ENCODE measurements around the gene PIH1D1.

PIH1D1 gene

GRCh38 chr19:49441210-49441959 lies 10.2 kb downstream of the PIH1D1 start, which contains the start of gene SLC17A7:
Gene SLC17A7, minus strand, starts transcription at chr19:49441527. Its CDS starts 148 bp downstream, at chr19:49441379.
- H2BK120ac ChIP-seq (ENCODE audit: low read depth, low read length) = no peak within 1 kb of the TSS
- no peak within 1 kb of the TSS for H3K27ac ChIP-seq (ENCODE audit: low read length, poor library complexity, severe bottlenecking)
- H3K18ac ChIP-seq (ENCODE audit: low read depth in 1 of 2, low read length in 2 of 2) = no peak within 1 kb of the TSS
- H2AFZ ChIP-seq (ENCODE audit: low read depth, low read length) = no peak within 1 kb of the TSS
- peak; percentile 39 for DNase-seq
- H2BK5ac ChIP-seq (ENCODE audit: low read depth, low read length, poor library complexity, severe bottlenecking) = no peak within 1 kb of the TSS
- no peak within 1 kb of the TSS for H2BK15ac ChIP-seq (ENCODE audit: low read depth, poor library complexity, severe bottlenecking)
- peak within 1 kb of the TSS; percentile 59 for H3K4me2 ChIP-seq (ENCODE audit: low read length, poor library complexity, severe bottlenecking)
- no peak within 1 kb of the TSS for H4K8ac ChIP-seq (ENCODE audit: low read length)
- H3K9me3 ChIP-seq (ENCODE audit: control insufficient read depth, low read length) = no peaks in the 10 kb centered on the region
- no peak within 1 kb of the TSS for H4K91ac ChIP-seq (ENCODE audit: low read length)
- H2BK12ac ChIP-seq (ENCODE audit: low read length in 2 of 2) = no peak within 1 kb of the TSS
- no peak within 1 kb of the TSS for H3K9ac ChIP-seq (ENCODE audit: low read length)
- H3K27me3 ChIP-seq (ENCODE audit: control insufficient read depth in 1 of 2, insufficient read depth in 1 of 2, low read length in 2 of 2) = peaks cover 54 to 60% of the 10 kb centered on the region in 2 experiments
- H3K14ac ChIP-seq (ENCODE audit: low read length in 2 of 2) = no peak within 1 kb of the TSS
- 3% methylated on average over 43 of the region's 56 CpGs for WGBS
- H3K23ac ChIP-seq (ENCODE audit: low read length in 2 of 2) = no peak within 1 kb of the TSS
- H3K79me1 ChIP-seq (replicated peaks; ENCODE audit: low read length, poor library complexity, severe bottlenecking) = no peaks in the 10 kb centered on the region
- H2AK5ac ChIP-seq (ENCODE audit: low read length, severe bottlenecking) = no peak within 1 kb of the TSS
- H3K4ac ChIP-seq (ENCODE audit: low read depth in 1 of 2, low read length in 2 of 2) = no peak within 1 kb of the TSS
- no peak within 1 kb of the TSS for H3K4me3 ChIP-seq (ENCODE audit: insufficient read depth in 1 of 2, low read depth in 1 of 2, low read length in 2 of 2)
- H3K36me3 ChIP-seq (ENCODE audit: control insufficient read depth in 1 of 2, insufficient read depth in 2 of 2, low read depth in 1 of 2, low read length in 2 of 2) = peaks cover 0 to 6% of the 10 kb centered on the region in 2 experiments
- peaks cover 13% of the 10 kb centered on the region for H3K4me1 ChIP-seq (ENCODE audit: control insufficient read depth, insufficient read depth, low read depth, low read length)

DNA sequence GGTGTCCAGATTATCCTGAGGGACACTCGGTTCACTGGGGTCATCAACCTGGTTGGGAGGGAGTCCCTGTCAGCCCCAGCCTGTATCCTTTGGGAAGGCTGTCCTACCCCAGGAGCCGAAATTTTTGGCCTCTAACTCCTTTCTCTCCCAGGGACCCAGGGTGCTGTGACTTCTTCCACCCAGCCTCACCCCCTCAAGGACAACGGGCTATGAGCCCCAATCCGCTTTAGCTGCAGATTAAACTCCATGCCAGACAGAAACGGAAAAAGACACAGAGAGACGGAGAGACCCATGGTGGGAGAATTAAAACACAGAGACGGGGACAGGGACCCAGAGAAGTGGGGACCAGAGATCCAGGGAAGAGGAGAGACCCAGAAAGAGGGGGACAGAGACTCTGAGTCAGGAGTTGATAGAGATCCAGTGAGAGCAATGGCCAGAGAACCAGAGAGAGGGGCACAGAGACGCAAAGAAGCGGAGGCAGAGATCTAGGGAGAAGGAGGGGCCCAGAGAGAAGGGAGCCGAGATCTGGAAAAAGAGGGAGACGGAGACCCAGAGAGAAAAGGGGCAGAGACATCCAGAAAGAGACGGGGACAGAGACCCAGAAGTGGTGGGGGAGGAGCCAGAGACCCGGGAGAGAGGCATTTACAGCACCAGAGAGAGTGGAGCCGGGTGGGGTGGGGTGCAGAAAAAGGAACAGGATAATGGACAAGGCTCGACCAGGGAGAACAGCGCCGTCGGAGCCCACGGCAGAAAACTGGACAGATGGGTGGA lies 11.0 kb downstream of the PIH1D1 start:
- Histone ChIP-seq H3K79me1 (replicated peaks; ENCODE audit: low read length, poor library complexity, severe bottlenecking) (no peaks in the 10 kb centered on the region), H3K14ac (ENCODE audit: low read length in 2 of 2) (no peak overlapping the region), H3K27ac (ENCODE audit: low read length, poor library complexity, severe bottlenecking) (no peak overlapping the region), H2BK12ac (ENCODE audit: low read length in 2 of 2) (no peak overlapping the region), H2AFZ (ENCODE audit: low read depth, low read length) (no peak overlapping the region), H3K27me3 (ENCODE audit: control insufficient read depth in 1 of 2, insufficient read depth in 1 of 2, low read length in 2 of 2) (peaks cover 58 to 68% of the 10 kb centered on the region in 2 experiments), H3K18ac (ENCODE audit: low read depth in 1 of 2, low read length in 2 of 2) (no peak overlapping the region), H2BK5ac (ENCODE audit: low read depth, low read length, poor library complexity, severe bottlenecking) (no peak overlapping the region), H2AK5ac (ENCODE audit: low read length, severe bottlenecking) (no peak overlapping the region), H3K4me2 (ENCODE audit: low read length, poor library complexity, severe bottlenecking) (peak overlapping the region; percentile 59), H3K23ac (ENCODE audit: low read length in 2 of 2) (no peak overlapping the region), H3K9ac (ENCODE audit: low read length) (no peak overlapping the region), H2BK120ac (ENCODE audit: low read depth, low read length) (no peak overlapping the region), H3K9me3 (ENCODE audit: control insufficient read depth, low read length) (no peaks in the 10 kb centered on the region), H3K4ac (ENCODE audit: low read depth in 1 of 2, low read length in 2 of 2) (no peak overlapping the region), H2BK15ac (ENCODE audit: low read depth, poor library complexity, severe bottlenecking) (no peak overlapping the region), H3K4me3 (ENCODE audit: insufficient read depth in 1 of 2, low read depth in 1 of 2, low read length in 2 of 2) (no peak overlapping the region), H4K8ac (ENCODE audit: low read length) (no peak overlapping the region), H3K4me1 (ENCODE audit: control insufficient read depth, insufficient read depth, low read depth, low read length) (peaks cover 14% of the 10 kb centered on the region), H3K36me3 (ENCODE audit: control insufficient read depth in 1 of 2, insufficient read depth in 2 of 2, low read depth in 1 of 2, low read length in 2 of 2) (no peaks in the 10 kb centered on the region), H4K91ac (ENCODE audit: low read length) (no peak overlapping the region)
- no peak for DNase-seq
- WGBS = 35% methylated on average over 18 of the region's 19 CpGs

DNA sequence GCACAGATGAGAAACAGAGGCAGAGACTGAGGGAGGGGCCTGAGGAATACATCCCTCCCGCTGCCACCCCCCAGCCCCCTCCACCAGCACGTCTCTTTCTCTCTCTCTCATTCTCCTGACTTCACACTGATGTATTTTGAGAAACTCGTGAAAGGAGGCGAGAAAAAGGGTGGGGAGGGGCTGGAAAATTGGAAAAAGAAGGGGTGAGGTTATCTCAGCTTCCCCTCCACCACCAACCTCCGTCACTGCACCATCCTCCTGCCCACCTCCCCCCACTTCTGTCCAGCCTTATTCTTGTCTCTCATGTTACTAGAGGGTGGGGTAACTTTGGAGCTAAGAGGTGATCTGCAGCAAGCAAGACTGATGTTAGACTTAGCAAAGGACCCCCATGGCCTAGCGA lies 11.8 kb downstream of the PIH1D1 start:
- Histone ChIP-seq H3K36me3 (ENCODE audit: control insufficient read depth in 1 of 2, insufficient read depth in 2 of 2, low read depth in 1 of 2, low read length in 2 of 2) (no peaks in the 10 kb centered on the region), H4K8ac (ENCODE audit: low read length) (no peak overlapping the region), H3K4me1 (ENCODE audit: control insufficient read depth, insufficient read depth, low read depth, low read length) (peaks cover 14% of the 10 kb centered on the region), H2BK15ac (ENCODE audit: low read depth, poor library complexity, severe bottlenecking) (no peak overlapping the region), H3K9me3 (ENCODE audit: control insufficient read depth, low read length) (no peaks in the 10 kb centered on the region), H3K79me1 (replicated peaks; ENCODE audit: low read length, poor library complexity, severe bottlenecking) (no peaks in the 10 kb centered on the region), H3K9ac (ENCODE audit: low read length) (no peak overlapping the region), H3K4me3 (ENCODE audit: insufficient read depth in 1 of 2, low read depth in 1 of 2, low read length in 2 of 2) (no peak overlapping the region), H3K27me3 (ENCODE audit: control insufficient read depth in 1 of 2, insufficient read depth in 1 of 2, low read length in 2 of 2) (peaks cover 62 to 72% of the 10 kb centered on the region in 2 experiments), H2AK5ac (ENCODE audit: low read length, severe bottlenecking) (no peak overlapping the region), H3K23ac (ENCODE audit: low read length in 2 of 2) (peak overlapping the region in 1 of 2 experiments; percentile 23), H3K4ac (ENCODE audit: low read depth in 1 of 2, low read length in 2 of 2) (no peak overlapping the region), H2BK5ac (ENCODE audit: low read depth, low read length, poor library complexity, severe bottlenecking) (no peak overlapping the region), H4K91ac (ENCODE audit: low read length) (no peak overlapping the region), H2BK120ac (ENCODE audit: low read depth, low read length) (no peak overlapping the region), H2AFZ (ENCODE audit: low read depth, low read length) (no peak overlapping the region), H3K27ac (ENCODE audit: low read length, poor library complexity, severe bottlenecking) (no peak overlapping the region), H3K14ac (ENCODE audit: low read length in 2 of 2) (no peak overlapping the region), H2BK12ac (ENCODE audit: low read length in 2 of 2) (no peak overlapping the region), H3K18ac (ENCODE audit: low read depth in 1 of 2, low read length in 2 of 2) (no peak overlapping the region), H3K4me2 (ENCODE audit: low read length, poor library complexity, severe bottlenecking) (no peak overlapping the region)
- 86% methylated on average over 1 of the region's 6 CpGs for WGBS
- DNase-seq = no peak

DNA sequence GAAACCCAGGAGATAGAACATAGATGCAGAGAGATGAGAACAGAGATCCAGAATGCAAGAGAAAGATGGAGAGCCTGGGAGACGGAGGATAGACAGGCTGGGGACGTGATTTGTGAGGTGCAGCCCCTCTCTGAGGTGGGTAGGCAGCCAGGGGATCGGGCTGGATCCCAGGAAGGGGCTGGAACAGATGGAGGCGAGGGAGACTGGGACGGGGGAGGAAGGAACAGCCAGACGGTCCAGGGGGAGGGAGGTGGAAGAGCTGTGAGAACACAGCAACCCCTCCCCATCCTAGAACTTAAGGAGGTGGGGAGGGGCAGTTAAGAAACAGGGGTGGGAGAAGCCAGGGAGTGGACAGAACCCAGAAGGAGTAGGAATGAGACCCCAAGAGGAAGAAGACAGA lies 13.4 kb downstream of the PIH1D1 start:
- Histone ChIP-seq H2BK12ac (ENCODE audit: low read length in 2 of 2) (no peak overlapping the region), H3K4ac (ENCODE audit: low read depth in 1 of 2, low read length in 2 of 2) (no peak overlapping the region), H3K27ac (ENCODE audit: low read length, poor library complexity, severe bottlenecking) (no peak overlapping the region), H3K4me1 (ENCODE audit: control insufficient read depth, insufficient read depth, low read depth, low read length) (peaks cover 14% of the 10 kb centered on the region), H3K14ac (ENCODE audit: low read length in 2 of 2) (no peak overlapping the region), H3K9ac (ENCODE audit: low read length) (no peak overlapping the region), H3K9me3 (ENCODE audit: control insufficient read depth, low read length) (no peaks in the 10 kb centered on the region), H2AFZ (ENCODE audit: low read depth, low read length) (no peak overlapping the region), H2BK15ac (ENCODE audit: low read depth, poor library complexity, severe bottlenecking) (no peak overlapping the region), H3K18ac (ENCODE audit: low read depth in 1 of 2, low read length in 2 of 2) (no peak overlapping the region), H3K27me3 (ENCODE audit: control insufficient read depth in 1 of 2, insufficient read depth in 1 of 2, low read length in 2 of 2) (peaks cover 68 to 73% of the 10 kb centered on the region in 2 experiments), H3K4me3 (ENCODE audit: insufficient read depth in 1 of 2, low read depth in 1 of 2, low read length in 2 of 2) (no peak overlapping the region), H4K8ac (ENCODE audit: low read length) (no peak overlapping the region), H3K79me1 (replicated peaks; ENCODE audit: low read length, poor library complexity, severe bottlenecking) (no peaks in the 10 kb centered on the region), H2AK5ac (ENCODE audit: low read length, severe bottlenecking) (no peak overlapping the region), H2BK5ac (ENCODE audit: low read depth, low read length, poor library complexity, severe bottlenecking) (no peak overlapping the region), H3K4me2 (ENCODE audit: low read length, poor library complexity, severe bottlenecking) (no peak overlapping the region), H4K91ac (ENCODE audit: low read length) (no peak overlapping the region), H2BK120ac (ENCODE audit: low read depth, low read length) (no peak overlapping the region), H3K36me3 (ENCODE audit: control insufficient read depth in 1 of 2, insufficient read depth in 2 of 2, low read depth in 1 of 2, low read length in 2 of 2) (no peaks in the 10 kb centered on the region), H3K23ac (ENCODE audit: low read length in 2 of 2) (no peak overlapping the region)
- DNase-seq = no peak
- WGBS = 30% methylated on average over 3 of the region's 6 CpGs
